Muscle of leg (tissue), 11 donors: ENCODE results near the gene VN1R4. TPM values are rescaled to one million over a fixed set of nuclear protein-coding genes. Genes with fewer than 3 reads are reported as not detected.
A peak's percentile ranks its signal among the peaks of the same experiment; 100 is the strongest.
"Not testable (repeated sequence)": the region's sequence is repeated elsewhere in the genome, so short reads cannot be mapped to it uniquely, and the experiment has no call there.

ENCODE experiments used
- DNase-seq: peaks from one replicate; pipeline ENCODE4 v3.0.0; 2013
- H3K27ac ChIP-seq: one replicate; pipeline ENCODE4 v1.5.1; 2013; ENCODE audit warnings: mild to moderate bottlenecking, low read length, control low read depth
- H3K27me3 ChIP-seq: one replicate; pipeline ENCODE4 v1.6.1; 2013; ENCODE audit warnings: low read length; ENCODE audit not compliant: control insufficient read depth, insufficient read depth
- H3K36me3 ChIP-seq: one replicate; pipeline ENCODE4 v1.6.1; 2013; ENCODE audit warnings: low read length; ENCODE audit not compliant: control insufficient read depth, insufficient read depth
- H3K4me1 ChIP-seq: one replicate; pipeline ENCODE4 v1.6.1; 2013; ENCODE audit warnings: low read length; ENCODE audit not compliant: control insufficient read depth, insufficient read depth
- H3K4me3 ChIP-seq: one replicate; pipeline ENCODE4 v1.5.1; 2013; ENCODE audit warnings: low read length, control low read depth
- H3K9me3 ChIP-seq: replicated peaks from 2 replicates; pipeline ENCODE4 v1.6.1; 2013; ENCODE audit warnings: low read depth, low read length; ENCODE audit not compliant: control insufficient read depth
- WGBS: methylation state at CpG from one replicate; pipeline ENCODE4 v1.1.5; 2013; ENCODE audit warnings: missing lambda C conversion rate; ENCODE audit not compliant: insufficient coverage; 5-methylcytosine and 5-hydroxymethylcytosine counted together
- polyA plus RNA-seq, 8 donors: library from polyadenylated mRNA; unstranded; fragments of 120-200 nt; gene quantifications; one replicate each; pipeline versions ENCODE4 v1.2.1 to v1.2.3, GENCODE V29; 2013; ENCODE audit warnings: inconsistent platforms in 1 of 8, low replicate concordance in 1 of 8; ENCODE audit not compliant: insufficient read length in 8 of 8, insufficient read depth in 1 of 8
- total RNA-seq: library from RNA; stranded (reverse); fragments of 120-200 nt; gene quantifications from one replicate; pipeline ENCODE4 v1.2.4, GENCODE V29; 2013

VN1R4 gene
- total and polyA plus RNA-seq, 9 donors = not detected

- 79% methylated on average over 6 of the region's 9 CpGs for WGBS
- Histone ChIP-seq H3K4me3 (no peak overlapping the region), H3K36me3 (no peaks in the 10 kb centered on the region)
Measured at GRCh38 chr19:53272044-53272443, 4.5 kb upstream of the VN1R4 start.

GRCh38 chr19:53269861-53270260 lies 2.3 kb upstream of the VN1R4 start:
- WGBS = 90% methylated on average over 16 of the region's 27 CpGs
- not testable (repeated sequence) for H3K36me3 ChIP-seq, H3K9me3 ChIP-seq, H3K4me3 ChIP-seq, DNase-seq, H3K4me1 ChIP-seq, H3K27ac ChIP-seq, H3K27me3 ChIP-seq

More at GRCh38 chr19:53272044-53272443, 4.5 kb upstream of the VN1R4 start:
- Histone ChIP-seq H3K4me1 (no peaks in the 10 kb centered on the region), H3K27me3 (peaks cover 6% of the 10 kb centered on the region), H3K27ac (no peak overlapping the region), H3K9me3 (no peaks in the 10 kb centered on the region)
- no peak for DNase-seq

- H3K4me3 ChIP-seq, DNase-seq, H3K9me3 ChIP-seq, H3K36me3 ChIP-seq, H3K27me3 ChIP-seq, H3K27ac ChIP-seq, H3K4me1 ChIP-seq: not testable (repeated sequence)
- WGBS = 62% methylated on average over 3 of the region's 14 CpGs
Measured at GRCh38 chr19:53257715-53258342, 9.7 kb downstream of the VN1R4 start, which contains the start of gene VN1R2. Gene VN1R2 (plus strand): TSS chr19:53258292. CDS start chr19:53258376, 84 bp downstream.

- Histone ChIP-seq H3K36me3 (peaks cover 26% of the 10 kb centered on the region), H3K4me3 (peak within 1 kb of the TSS; percentile 74), H3K4me1 (peaks cover 5% of the 10 kb centered on the region), H3K27me3 (no peaks in the 10 kb centered on the region), H3K9me3 (peaks cover 11% of the 10 kb centered on the region), H3K27ac (peak within 1 kb of the TSS; percentile 88)
- peak; percentile 95 for DNase-seq
- WGBS = 1% methylated on average over 67 of the region's 72 CpGs
Measured at GRCh38 chr19:53254411-53255341, 12.8 kb downstream of the VN1R4 start, which contains the start of gene ZNF677. Gene ZNF677 (minus strand): TSS chr19:53254873. CDS start chr19:53251550, 3,323 bp downstream.

- no peak overlapping the region for H3K4me3 ChIP-seq
- DNase-seq = no peak
- peaks cover 52% of the 10 kb centered on the region for H3K9me3 ChIP-seq
- WGBS = no CpG with 5 or more reads among the region's 1 CpG
- H3K4me1 ChIP-seq = no peaks in the 10 kb centered on the region
- peaks cover 39% of the 10 kb centered on the region for H3K36me3 ChIP-seq
- H3K27ac ChIP-seq = no peak overlapping the region
- no peaks in the 10 kb centered on the region for H3K27me3 ChIP-seq
Measured at GRCh38 chr19:53246498-53246897, 21.0 kb downstream of the VN1R4 start.

- peaks cover 58% of the 10 kb centered on the region for H3K9me3 ChIP-seq
- H3K27me3 ChIP-seq = no peaks in the 10 kb centered on the region
- no peak overlapping the region for H3K4me3 ChIP-seq
- peaks cover 27% of the 10 kb centered on the region for H3K36me3 ChIP-seq
- no CpG with 5 or more reads among the region's 4 CpGs for WGBS
- H3K4me1 ChIP-seq = no peaks in the 10 kb centered on the region
- no peak overlapping the region for H3K27ac ChIP-seq
- DNase-seq = no peak
Measured at GRCh38 chr19:53237114-53237777, 30.3 kb downstream of the VN1R4 start.

- H3K4me3 ChIP-seq = no peak overlapping the region
- H3K27me3 ChIP-seq = no peaks in the 10 kb centered on the region
- no peaks in the 10 kb centered on the region for H3K4me1 ChIP-seq
- DNase-seq = no peak
- H3K36me3 ChIP-seq = no peaks in the 10 kb centered on the region
- H3K27ac ChIP-seq = no peak overlapping the region
- H3K9me3 ChIP-seq = peaks cover 36% of the 10 kb centered on the region
- 95% methylated on average over 4 of the region's 20 CpGs for WGBS
Measured at GRCh38 chr19:53224606-53225005, 42.9 kb downstream of the VN1R4 start.

GRCh38 chr19:53222716-53223115 lies 44.8 kb downstream of the VN1R4 start:
- H3K27ac ChIP-seq, H3K27me3 ChIP-seq, DNase-seq, H3K4me1 ChIP-seq, H3K36me3 ChIP-seq, H3K4me3 ChIP-seq: not testable (repeated sequence)
- peaks cover 38% of the 10 kb centered on the region for H3K9me3 ChIP-seq
- 100% methylated on average over 2 of the region's 28 CpGs for WGBS
